ENCODE results near the gene GOPC. TPM values are rescaled to one million over a fixed set of nuclear protein-coding genes. Genes with fewer than 3 reads are reported as not detected.
A peak's percentile ranks its signal among the peaks of the same experiment; 100 is the strongest.
"Not testable (repeated sequence)": the region's sequence is repeated elsewhere in the genome, so short reads cannot be mapped to it uniquely, and the experiment has no call there.

GOPC gene
- 10 to 100 TPM; 29.5 to 31.5 TPM for total RNA-seq

DNA sequence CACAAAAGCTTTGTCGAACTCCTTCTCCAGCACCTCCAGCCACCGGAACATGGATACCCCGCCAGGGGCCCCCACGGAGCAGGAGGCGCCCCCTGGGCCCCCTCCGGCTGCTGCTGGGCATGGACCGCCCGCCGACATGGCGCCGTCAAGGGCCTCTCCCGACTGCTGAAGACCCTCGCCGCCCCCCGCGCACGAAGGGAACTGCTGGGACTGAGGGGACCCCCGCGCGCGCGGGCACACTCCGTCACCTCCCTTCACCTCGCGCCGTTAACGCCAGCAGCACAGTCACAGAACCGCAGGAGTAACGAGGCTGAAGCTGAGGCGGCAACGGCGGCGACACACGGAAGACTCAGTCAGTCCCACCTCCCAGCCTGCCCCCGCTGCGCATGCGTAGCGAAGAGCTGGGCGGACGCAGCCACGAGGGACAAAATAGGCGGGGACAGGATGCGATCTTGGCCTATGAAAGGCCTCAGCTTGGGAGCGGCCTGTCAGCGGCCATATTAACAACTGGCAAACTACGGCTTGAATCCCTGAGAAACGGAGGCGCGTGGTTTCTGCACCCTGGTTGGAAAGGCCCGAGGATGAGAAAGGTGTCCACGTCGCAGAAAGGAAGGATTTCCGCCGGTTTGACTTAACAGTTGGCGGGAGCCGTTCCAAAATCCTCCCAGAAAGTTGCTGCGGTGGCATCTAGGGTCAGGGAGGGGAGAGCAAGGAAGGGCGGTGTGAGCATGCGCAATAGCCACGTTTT lies at the start of gene GOPC:
GOPC (minus strand) TSS at position 361 of the 748 bp plus-strand sequence; CDS start at position 138, 223 bp downstream.
- Histone ChIP-seq H3K9me3 (no peaks in the 10 kb centered on the region), H3K27ac (peak within 1 kb of the TSS; percentile 80), H3K4me3 (peak within 1 kb of the TSS; percentile 88), H3K4me1 (ENCODE audit: control insufficient read depth in 1 of 2, low read depth in 2 of 2) (peaks cover 19 to 20% of the 10 kb centered on the region in 2 donors), H3K27me3 (replicated peaks; ENCODE audit: insufficient read depth) (no peaks in the 10 kb centered on the region), H3K36me3 (no peaks in the 10 kb centered on the region)
- DNase-seq (ENCODE audit: low spot score) (peak; percentile 94), ATAC-seq (ENCODE audit: insufficient number of reproducible peaks, low FRiP score, low read depth) (peak; percentile 97)
- TF ChIP-seq, protein P1, sequence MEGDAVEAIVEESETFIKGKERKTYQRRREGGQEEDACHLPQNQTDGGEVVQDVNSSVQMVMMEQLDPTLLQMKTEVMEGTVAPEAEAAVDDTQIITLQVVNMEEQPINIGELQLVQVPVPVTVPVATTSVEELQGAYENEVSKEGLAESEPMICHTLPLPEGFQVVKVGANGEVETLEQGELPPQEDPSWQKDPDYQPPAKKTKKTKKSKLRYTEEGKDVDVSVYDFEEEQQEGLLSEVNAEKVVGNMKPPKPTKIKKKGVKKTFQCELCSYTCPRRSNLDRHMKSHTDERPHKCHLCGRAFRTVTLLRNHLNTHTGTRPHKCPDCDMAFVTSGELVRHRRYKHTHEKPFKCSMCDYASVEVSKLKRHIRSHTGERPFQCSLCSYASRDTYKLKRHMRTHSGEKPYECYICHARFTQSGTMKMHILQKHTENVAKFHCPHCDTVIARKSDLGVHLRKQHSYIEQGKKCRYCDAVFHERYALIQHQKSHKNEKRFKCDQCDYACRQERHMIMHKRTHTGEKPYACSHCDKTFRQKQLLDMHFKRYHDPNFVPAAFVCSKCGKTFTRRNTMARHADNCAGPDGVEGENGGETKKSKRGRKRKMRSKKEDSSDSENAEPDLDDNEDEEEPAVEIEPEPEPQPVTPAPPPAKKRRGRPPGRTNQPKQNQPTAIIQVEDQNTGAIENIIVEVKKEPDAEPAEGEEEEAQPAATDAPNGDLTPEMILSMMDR (IDR thresholded peaks at IDR 0.05), result no peak

DNA sequence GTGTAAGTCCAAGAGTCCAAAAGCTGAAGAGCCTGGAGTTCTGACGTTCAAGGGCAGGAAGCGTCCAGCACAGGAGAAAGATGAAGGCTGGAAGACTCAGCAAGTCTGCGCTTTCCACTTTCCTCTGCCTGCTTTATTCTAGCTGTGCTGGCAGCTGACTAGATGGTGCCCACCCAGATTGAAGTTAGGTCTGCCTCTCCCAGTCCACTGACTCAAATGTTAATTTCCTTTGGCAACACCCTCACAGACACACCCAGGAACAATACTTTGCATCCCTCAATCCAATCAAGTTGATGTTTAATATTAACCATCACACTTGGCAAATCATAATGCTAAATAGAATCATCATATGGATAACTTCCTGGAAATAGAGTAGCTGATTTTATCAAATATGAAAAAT lies 49.7 kb upstream of the GOPC start:
- not testable (repeated sequence) for H3K4me1 ChIP-seq (ENCODE audit: control insufficient read depth in 1 of 2, low read depth in 2 of 2); H3K4me3 ChIP-seq; H3K27ac ChIP-seq; H3K27me3 ChIP-seq (replicated peaks; ENCODE audit: insufficient read depth); H3K9me3 ChIP-seq; ATAC-seq (ENCODE audit: insufficient number of reproducible peaks, low FRiP score, low read depth); H3K36me3 ChIP-seq; DNase-seq (ENCODE audit: low spot score)

DNA sequence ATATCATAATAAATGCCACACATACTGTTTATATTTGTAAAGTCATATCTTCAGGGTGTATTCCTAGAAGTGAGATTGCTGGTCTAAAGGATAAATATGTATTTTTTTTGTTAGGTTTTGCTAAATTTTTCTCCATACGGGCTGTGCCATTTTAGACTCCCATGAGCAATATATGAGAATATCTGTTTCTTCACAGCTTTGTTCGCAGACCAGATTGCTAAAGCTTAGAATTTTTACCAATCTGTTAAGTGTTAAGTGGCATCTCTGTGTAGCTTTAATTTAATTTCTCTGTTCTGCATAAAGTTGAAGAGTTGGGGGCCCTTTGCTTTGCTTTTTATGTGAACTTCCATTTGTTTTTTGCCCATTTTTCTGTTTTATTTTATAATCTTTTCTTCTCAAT lies 40.7 kb upstream of the GOPC start:
- H3K36me3 ChIP-seq, result no peaks in the 10 kb centered on the region
- no peak for ATAC-seq (ENCODE audit: insufficient number of reproducible peaks, low FRiP score, low read depth)
- H3K4me1 ChIP-seq (ENCODE audit: control insufficient read depth in 1 of 2, low read depth in 2 of 2), result no peaks in the 10 kb centered on the region

DNA sequence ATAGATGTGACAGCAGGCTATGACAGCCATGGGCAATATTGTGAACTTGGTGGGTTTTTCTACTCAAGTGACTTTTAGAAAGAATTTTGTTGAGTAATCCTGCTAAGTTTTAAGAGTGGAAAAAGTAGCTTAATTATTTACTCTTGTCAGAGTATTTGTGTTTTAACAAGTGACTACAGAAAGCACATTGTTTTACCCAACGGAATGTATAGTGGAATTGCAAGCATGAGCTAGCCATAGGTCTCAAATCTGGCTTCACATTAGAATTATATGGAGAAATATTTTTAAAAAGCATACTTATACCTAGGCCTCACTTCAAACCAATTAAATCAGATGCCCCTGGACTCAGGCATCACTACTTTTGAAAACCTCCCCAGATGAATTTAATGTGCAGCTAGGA lies 35.5 kb upstream of the GOPC start:
- DNase-seq (ENCODE audit: low spot score) (no peak), ATAC-seq (ENCODE audit: insufficient number of reproducible peaks, low FRiP score, low read depth) (no peak)
- no peak overlapping the region for H3K27ac ChIP-seq

More for the DNA sequence above, 40.7 kb upstream of the GOPC start:
- H3K27ac ChIP-seq, result no peak overlapping the region
- DNase-seq (ENCODE audit: low spot score), result no peak
- H3K4me3 ChIP-seq, result no peak overlapping the region
- H3K9me3 ChIP-seq, result no peaks in the 10 kb centered on the region
- H3K27me3 ChIP-seq (replicated peaks; ENCODE audit: insufficient read depth), result no peaks in the 10 kb centered on the region
- TF ChIP-seq, protein P1 (IDR thresholded peaks at IDR 0.05), result no peak

DNA sequence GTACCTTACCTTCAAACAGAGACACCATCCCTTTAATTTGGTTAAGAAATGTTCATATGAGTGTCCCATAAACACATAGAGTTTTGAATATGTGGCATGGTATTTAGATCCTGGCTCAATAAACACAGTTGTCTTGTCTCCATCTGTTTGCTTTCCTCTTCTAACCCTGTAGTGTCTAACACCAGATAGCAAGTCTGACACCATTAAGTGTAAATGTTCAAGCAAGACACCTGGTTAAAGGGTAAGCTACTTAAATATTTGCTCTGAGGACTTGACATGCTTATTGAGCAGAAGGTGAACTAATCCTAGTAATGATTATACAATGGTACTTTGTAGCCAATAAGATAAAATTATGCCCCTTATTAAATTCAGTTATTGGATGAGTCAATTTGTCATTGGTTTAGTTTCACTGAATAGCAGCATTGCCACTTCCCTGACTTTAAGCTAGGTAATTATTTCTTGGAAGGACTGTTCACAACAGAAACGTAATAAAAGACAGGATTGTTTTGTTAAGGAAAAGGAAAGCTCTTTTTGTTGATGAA lies 26.9 kb upstream of the GOPC start:
- Histone ChIP-seq H3K4me3 (no peak overlapping the region), H3K27ac (no peak overlapping the region), H3K36me3 (no peaks in the 10 kb centered on the region), H3K27me3 (replicated peaks; ENCODE audit: insufficient read depth) (no peaks in the 10 kb centered on the region), H3K9me3 (no peaks in the 10 kb centered on the region), H3K4me1 (ENCODE audit: control insufficient read depth in 1 of 2, low read depth in 2 of 2) (no peaks in the 10 kb centered on the region)
- DNase-seq (ENCODE audit: low spot score), result no peak
- TF ChIP-seq, protein P1 (IDR thresholded peaks at IDR 0.05), result no peak
- no peak for ATAC-seq (ENCODE audit: insufficient number of reproducible peaks, low FRiP score, low read depth)

More for the DNA sequence above, 35.5 kb upstream of the GOPC start:
- Histone ChIP-seq H3K4me3 (no peak overlapping the region), H3K36me3 (no peaks in the 10 kb centered on the region), H3K27me3 (replicated peaks; ENCODE audit: insufficient read depth) (no peaks in the 10 kb centered on the region), H3K4me1 (ENCODE audit: control insufficient read depth in 1 of 2, low read depth in 2 of 2) (no peaks in the 10 kb centered on the region), H3K9me3 (no peaks in the 10 kb centered on the region)
- TF ChIP-seq, protein P1 (IDR thresholded peaks at IDR 0.05), result no peak
